Measurements from ENCODE around the gene FOXC2. TPM values are rescaled to one million over a fixed set of nuclear protein-coding genes. Genes with fewer than 3 reads are reported as not detected.
A peak's percentile ranks its signal among the peaks of the same experiment; 100 is the strongest.

Gene FOXC2
- total and polyA plus RNA-seq, 2 donors (not counting 1 experiment from before 2014, with no cell fraction given): not detected

DNA sequence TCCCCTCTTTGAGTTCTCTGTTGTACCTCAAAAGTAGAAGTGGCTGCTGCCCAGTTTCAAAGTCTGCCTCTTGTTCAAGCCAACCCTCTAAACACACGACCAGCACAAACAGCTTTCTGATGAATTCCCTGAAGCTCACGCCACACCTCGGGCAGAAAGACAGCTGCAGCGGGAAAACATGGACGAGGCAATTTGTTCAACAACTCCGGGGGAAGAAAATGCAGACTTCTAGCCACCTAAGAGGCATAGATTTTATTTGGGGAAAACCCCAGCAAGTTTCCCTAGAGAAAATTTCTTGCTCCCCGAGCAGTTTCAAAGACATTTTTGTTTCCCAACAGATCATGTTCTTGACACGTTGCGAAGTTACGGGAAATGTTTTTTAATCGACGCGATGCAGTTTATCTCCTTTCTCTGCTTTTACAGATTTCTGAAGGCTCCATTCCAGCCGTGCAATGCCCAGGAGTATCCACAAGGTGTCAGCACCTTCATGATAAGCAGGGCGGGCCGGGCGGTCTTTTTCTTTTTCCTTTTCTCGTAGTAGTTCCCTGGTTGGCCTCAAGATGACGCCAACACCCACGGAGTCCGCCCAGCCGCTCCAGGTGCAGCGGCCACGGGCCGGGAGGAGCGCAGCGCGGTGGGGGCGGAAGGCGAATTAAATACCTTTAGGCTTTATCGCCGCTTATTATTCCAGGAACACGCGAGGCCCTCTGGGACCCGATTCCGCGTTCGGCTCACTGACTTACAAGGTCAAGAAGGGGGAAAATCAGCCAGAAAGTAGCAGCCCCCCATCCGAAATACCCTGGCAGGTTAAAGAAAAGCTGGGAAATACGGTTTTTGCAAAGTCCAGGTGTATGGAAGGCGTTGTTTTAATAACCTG, 2.9 kb upstream of the FOXC2 start:
- Histone ChIP-seq H4K20me1 (ENCODE audit: control insufficient read depth, insufficient read depth, low read length, poor library complexity, severe bottlenecking) (no peaks in the 10 kb centered on the region), H2AFZ (ENCODE audit: insufficient read depth, low read depth, low read length, poor library complexity, severe bottlenecking) (no peak overlapping the region), H3K9me3 (ENCODE audit: control extremely low read depth in 1 of 3, control insufficient read depth in 2 of 3, insufficient read depth in 1 of 3, low read length in 2 of 3) (peaks cover 0 to 16% (median 0%) of the 10 kb centered on the region in 3 donors), H3K36me3 (replicated peaks in 1 of 2; ENCODE audit: control extremely low read depth in 1 of 2, control insufficient read depth in 1 of 2, extremely low read depth in 1 of 2, insufficient read depth in 2 of 2, low read length in 1 of 2) (no peaks in the 10 kb centered on the region), H3K27ac (ENCODE audit: low read length in 2 of 2) (no peak overlapping the region), H3K27me3 (replicated peaks in 1 of 4; ENCODE audit: control extremely low read depth in 1 of 4, control insufficient read depth in 3 of 4, insufficient read depth in 4 of 4, low read length in 3 of 4) (peaks cover 0 to 67% (median 29%) of the 10 kb centered on the region in 4 experiments), H3K9ac (ENCODE audit: low read length) (peak overlapping the region; percentile 46), H3K4me3 (ENCODE audit: control extremely low read depth in 1 of 5, extremely low read depth in 1 of 5, insufficient read depth in 1 of 5, low read depth in 2 of 5, low read length in 4 of 5) (peak overlapping the region in 2 of 5 experiments; percentile 37 to 53), H3K4me1 (ENCODE audit: control insufficient read depth in 2 of 2, insufficient read depth in 2 of 2, low read length in 2 of 2) (peaks cover 26 to 37% of the 10 kb centered on the region in 2 donors), H3K4me2 (replicated peaks; ENCODE audit: low read depth, low read length, poor library complexity, severe bottlenecking) (peak overlapping the region; percentile 76), H3K79me2 (ENCODE audit: control insufficient read depth, insufficient read depth, low read length) (no peaks in the 10 kb centered on the region)
- H3K4me1 Mint-ChIP-seq: peaks cover 22% of the 10 kb centered on the region
- H3K9me3 Mint-ChIP-seq (ENCODE audit: insufficient read depth): no peaks in the 10 kb centered on the region
- peaks cover 48% of the 10 kb centered on the region for H3K27me3 Mint-ChIP-seq
- DNase-seq: peak; percentile 92
- TF ChIP-seq CTCF (IDR thresholded peaks at IDR 0.05) (peak; percentile 100), EZH2 (IDR thresholded peaks at IDR 0.05; ENCODE audit: borderline replicate concordance, insufficient read depth, low read depth, low read length, poor library complexity, severe bottlenecking) (no peak)
- peak overlapping the region; percentile 48 for H3K4me3 Mint-ChIP-seq
- ChIA-PET POLR2A (interaction anchor here (0.6 kb wide), 1 partner anchor 714 kb away, joined by 3 read pairs; no protein-coding TSS in a partner anchor), CTCF (interaction anchor here (1.1 to 4.7 kb wide), 12 partner anchors 8 to 1072 kb away, joined by 3 to 30 read pairs (median 6); partner anchors contain the start of gene MTHFSD)
- intact Hi-C loops (cut with micrococcal nuclease): loop anchor here (1.0 to 5.0 kb wide), 2 partner anchors 8 to 754 kb away; partner anchors contain the start of genes C16orf95 and MTHFSD
- WGBS (ENCODE audit: insufficient coverage): 1% methylated on average over 38 of the region's 41 CpGs
- no peak overlapping the region for H3K27ac Mint-ChIP-seq
- peak; percentile 100 for ATAC-seq (ENCODE audit: low read depth)
